ENCODE measurements around the gene NLK.

DNA sequence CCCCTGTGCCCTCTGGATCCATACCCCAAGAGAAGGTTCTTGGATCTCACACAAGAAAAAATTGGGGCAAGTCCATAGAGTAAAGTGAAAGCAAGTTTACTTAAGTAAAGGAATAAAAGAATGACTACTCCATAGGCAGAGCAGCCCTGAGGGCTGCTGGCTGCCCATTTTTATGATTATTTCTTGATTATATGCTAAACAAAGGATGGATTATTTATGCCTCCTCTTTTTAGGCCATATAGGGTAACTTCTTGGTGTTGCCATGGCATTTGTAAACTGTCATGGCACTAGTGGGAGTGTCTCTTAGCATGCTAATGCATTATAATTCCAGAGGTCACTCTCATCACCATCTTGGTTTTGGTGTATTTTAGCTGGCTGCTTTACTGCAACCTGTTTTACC lies 70.8 kb downstream of the NLK start:
- TF ChIP-seq, protein P1, sequence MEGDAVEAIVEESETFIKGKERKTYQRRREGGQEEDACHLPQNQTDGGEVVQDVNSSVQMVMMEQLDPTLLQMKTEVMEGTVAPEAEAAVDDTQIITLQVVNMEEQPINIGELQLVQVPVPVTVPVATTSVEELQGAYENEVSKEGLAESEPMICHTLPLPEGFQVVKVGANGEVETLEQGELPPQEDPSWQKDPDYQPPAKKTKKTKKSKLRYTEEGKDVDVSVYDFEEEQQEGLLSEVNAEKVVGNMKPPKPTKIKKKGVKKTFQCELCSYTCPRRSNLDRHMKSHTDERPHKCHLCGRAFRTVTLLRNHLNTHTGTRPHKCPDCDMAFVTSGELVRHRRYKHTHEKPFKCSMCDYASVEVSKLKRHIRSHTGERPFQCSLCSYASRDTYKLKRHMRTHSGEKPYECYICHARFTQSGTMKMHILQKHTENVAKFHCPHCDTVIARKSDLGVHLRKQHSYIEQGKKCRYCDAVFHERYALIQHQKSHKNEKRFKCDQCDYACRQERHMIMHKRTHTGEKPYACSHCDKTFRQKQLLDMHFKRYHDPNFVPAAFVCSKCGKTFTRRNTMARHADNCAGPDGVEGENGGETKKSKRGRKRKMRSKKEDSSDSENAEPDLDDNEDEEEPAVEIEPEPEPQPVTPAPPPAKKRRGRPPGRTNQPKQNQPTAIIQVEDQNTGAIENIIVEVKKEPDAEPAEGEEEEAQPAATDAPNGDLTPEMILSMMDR (IDR thresholded peaks at IDR 0.05), result no peak
- no peak for TF ChIP-seq POLR2A (IDR thresholded peaks at IDR 0.05)
